Activated CD4-positive, alpha-beta memory T cell treated with anti-CD3 and anti-CD28 coated beads, Interleukin-2, amount 10 ng/mL, durations not matched to agents 7 days and 5 days (primary cell): ENCODE results near the gene MRPL34. TPM values are rescaled to one million over a fixed set of nuclear protein-coding genes. Genes with fewer than 3 reads are reported as not detected.

ENCODE experiments used
- CTCF ChIA-PET: fragments of 350-600 bp; sonication (Branson Sonifier 250); formaldehyde crosslinking; loops from one replicate; lab custom pipeline; 2021; ENCODE audit warnings: antibody characterized with exemption, inconsistent platforms; lab: Charles Lee
- POLR2A ChIA-PET: fragments of 350-600 bp; sonication (Branson Sonifier 250); formaldehyde crosslinking; loops from one replicate; lab custom pipeline; 2021; ENCODE audit warnings: antibody characterized with exemption; lab: Charles Lee
- DNase-seq: peaks from one replicate; pipeline ENCODE4 v3.0.0-alpha.2; 2020
- H3K27ac Mint-ChIP-seq: one replicate; pipeline ENCODE4 v1.8.0; 2021; ENCODE audit warnings: mild to moderate bottlenecking, mixed read lengths
- H3K27me3 Mint-ChIP-seq: one replicate; pipeline ENCODE4 v1.8.0; 2021; ENCODE audit warnings: mixed read lengths
- H3K36me3 Mint-ChIP-seq: one replicate; pipeline ENCODE4 v1.8.0; 2021; ENCODE audit warnings: low read depth, mixed read lengths
- H3K4me1 Mint-ChIP-seq: one replicate; pipeline ENCODE4 v1.8.0; 2021; ENCODE audit warnings: mixed read lengths
- H3K4me3 Mint-ChIP-seq: one replicate; pipeline ENCODE4 v1.8.0; 2021; ENCODE audit warnings: mild to moderate bottlenecking, mixed read lengths
- H3K9me3 Mint-ChIP-seq: one replicate; pipeline ENCODE4 v1.8.0; 2021; ENCODE audit warnings: mixed read lengths
- total RNA-seq, 2 experiments: library from RNA; stranded (reverse); gene quantifications; one replicate each; pipeline ENCODE4 v1.2.3, GENCODE V29; 2021

The MRPL34 gene
- total RNA-seq, 2 experiments from 2014 or later, result 82.8 to 98.3 TPM

GRCh38 chr19:17327068-17327653 lies 21.5 kb downstream of the MRPL34 start:
- H3K4me1 Mint-ChIP-seq, result peaks cover 17% of the 10 kb centered on the region
- peaks cover 15% of the 10 kb centered on the region for H3K27me3 Mint-ChIP-seq
- ChIA-PET CTCF (no interaction called here), POLR2A (interaction anchor here (1.4 to 1.5 kb wide), 3 partner anchors 8 to 17 kb away, joined by 3 to 5 read pairs (median 3); no protein-coding TSS in a partner anchor)
- DNase-seq, result no peak
- H3K36me3 Mint-ChIP-seq, result peaks cover 15% of the 10 kb centered on the region
- H3K27ac Mint-ChIP-seq, result no peak overlapping the region
- no peaks in the 10 kb centered on the region for H3K9me3 Mint-ChIP-seq
- no peak overlapping the region for H3K4me3 Mint-ChIP-seq

- H3K4me1 Mint-ChIP-seq, result peaks cover 23% of the 10 kb centered on the region
- no peak overlapping the region for H3K27ac Mint-ChIP-seq
- peaks cover 15% of the 10 kb centered on the region for H3K36me3 Mint-ChIP-seq
- POLR2A ChIA-PET, result interaction anchor here (1.0 to 1.8 kb wide), 3 partner anchors 9 to 19 kb away, joined by 5 read pairs; partner anchors contain the start of gene DDA1
- peak; percentile 55 for DNase-seq
- CTCF ChIA-PET, result interaction anchor here (0.6 kb wide), 1 partner anchor 16 kb away, joined by 3 read pairs; no protein-coding TSS in a partner anchor
- H3K4me3 Mint-ChIP-seq, result peak overlapping the region; percentile 32
- H3K27me3 Mint-ChIP-seq, result peaks cover 15% of the 10 kb centered on the region
- H3K9me3 Mint-ChIP-seq, result no peaks in the 10 kb centered on the region
Observed at GRCh38 chr19:17327654-17328516, 22.2 kb downstream of the MRPL34 start.

GRCh38 chr19:17328517-17329365 lies 23.1 kb downstream of the MRPL34 start:
- ChIA-PET POLR2A (interaction anchor here (1.0 to 1.8 kb wide), 3 partner anchors 10 to 19 kb away, joined by 5 read pairs; partner anchors contain the start of gene DDA1), CTCF (interaction anchor here (0.6 kb wide), 1 partner anchor 16 kb away, joined by 3 read pairs; no protein-coding TSS in a partner anchor)
- H3K4me1 Mint-ChIP-seq, result peaks cover 26% of the 10 kb centered on the region
- no peak for DNase-seq
- no peaks in the 10 kb centered on the region for H3K9me3 Mint-ChIP-seq
- H3K27ac Mint-ChIP-seq, result no peak overlapping the region
- peaks cover 15% of the 10 kb centered on the region for H3K27me3 Mint-ChIP-seq
- H3K4me3 Mint-ChIP-seq, result peak overlapping the region; percentile 32
- H3K36me3 Mint-ChIP-seq, result peaks cover 20% of the 10 kb centered on the region

- H3K9me3 Mint-ChIP-seq, result no peaks in the 10 kb centered on the region
- POLR2A ChIA-PET, result interaction anchor here (1.0 to 6.0 kb wide), 4 partner anchors 8 to 20 kb away, joined by 3 to 47 read pairs (median 5); partner anchors contain the start of gene DDA1
- CTCF ChIA-PET, result no interaction called here
- H3K4me3 Mint-ChIP-seq, result no peak overlapping the region
- no peak overlapping the region for H3K27ac Mint-ChIP-seq
- no peak for DNase-seq
- peaks cover 30% of the 10 kb centered on the region for H3K4me1 Mint-ChIP-seq
- H3K27me3 Mint-ChIP-seq, result peaks cover 15% of the 10 kb centered on the region
- peaks cover 23% of the 10 kb centered on the region for H3K36me3 Mint-ChIP-seq
Observed at GRCh38 chr19:17329366-17330261, 23.9 kb downstream of the MRPL34 start.

- ChIA-PET POLR2A (interaction anchor here (1.5 to 6.0 kb wide), 2 partner anchors 9 to 21 kb away, joined by 3 to 47 read pairs; partner anchors contain the start of gene DDA1), CTCF (no interaction called here)
- no peak overlapping the region for H3K4me3 Mint-ChIP-seq
- H3K4me1 Mint-ChIP-seq, result peaks cover 38% of the 10 kb centered on the region
- H3K9me3 Mint-ChIP-seq, result no peaks in the 10 kb centered on the region
- DNase-seq, result no peak
- H3K27me3 Mint-ChIP-seq, result peaks cover 15% of the 10 kb centered on the region
- H3K27ac Mint-ChIP-seq, result no peak overlapping the region
- peaks cover 23% of the 10 kb centered on the region for H3K36me3 Mint-ChIP-seq
Observed at GRCh38 chr19:17330262-17331044, 24.8 kb downstream of the MRPL34 start.

- POLR2A ChIA-PET, result interaction anchor here (6.0 kb wide), 1 partner anchor 21 kb away, joined by 47 read pairs; the partner anchor contains the start of gene DDA1
- DNase-seq, result no peak
- H3K36me3 Mint-ChIP-seq, result peaks cover 23% of the 10 kb centered on the region
Observed at GRCh38 chr19:17331045-17331558, 25.4 kb downstream of the MRPL34 start.

GRCh38 chr19:17332360-17332676 lies 26.6 kb downstream of the MRPL34 start:
- no peak for DNase-seq
- H3K27ac Mint-ChIP-seq, result no peak overlapping the region
- no peaks in the 10 kb centered on the region for H3K9me3 Mint-ChIP-seq
- peaks cover 15% of the 10 kb centered on the region for H3K27me3 Mint-ChIP-seq
- POLR2A ChIA-PET, result interaction anchor here (0.7 to 6.0 kb wide), 6 partner anchors 10 to 73 kb away, joined by 3 to 50 read pairs (median 16); partner anchors contain the start of genes ABHD8, BST2, DDA1 and MRPL34
- CTCF ChIA-PET, result interaction anchor here (0.6 to 4.8 kb wide), 8 partner anchors 15 to 604 kb away, joined by 3 to 32 read pairs (median 3); partner anchors contain the start of genes ABHD8, DDA1 and MRPL34
- no peak overlapping the region for H3K4me3 Mint-ChIP-seq
- peaks cover 50% of the 10 kb centered on the region for H3K4me1 Mint-ChIP-seq
- peaks cover 23% of the 10 kb centered on the region for H3K36me3 Mint-ChIP-seq

More at GRCh38 chr19:17331045-17331558, 25.4 kb downstream of the MRPL34 start:
- no peaks in the 10 kb centered on the region for H3K9me3 Mint-ChIP-seq
- H3K27ac Mint-ChIP-seq, result no peak overlapping the region
- H3K27me3 Mint-ChIP-seq, result peaks cover 15% of the 10 kb centered on the region
- no peak overlapping the region for H3K4me3 Mint-ChIP-seq
- peaks cover 41% of the 10 kb centered on the region for H3K4me1 Mint-ChIP-seq
- CTCF ChIA-PET, result no interaction called here

- peaks cover 23% of the 10 kb centered on the region for H3K36me3 Mint-ChIP-seq
- CTCF ChIA-PET, result interaction anchor here (0.8 to 4.8 kb wide), 10 partner anchors 24 to 133 kb away, joined by 3 to 32 read pairs (median 3); partner anchors contain the start of genes ABHD8, DDA1 and MRPL34
- peak overlapping the region; percentile 35 for H3K4me3 Mint-ChIP-seq
- peak; percentile 51 for DNase-seq
- peaks cover 52% of the 10 kb centered on the region for H3K4me1 Mint-ChIP-seq
- peaks cover 13% of the 10 kb centered on the region for H3K27me3 Mint-ChIP-seq
- no peak overlapping the region for H3K27ac Mint-ChIP-seq
- POLR2A ChIA-PET, result interaction anchor here (0.6 to 6.0 kb wide), 9 partner anchors 10 to 74 kb away, joined by 3 to 50 read pairs (median 10); partner anchors contain the start of genes ABHD8, BST2, DDA1 and MRPL34
- no peaks in the 10 kb centered on the region for H3K9me3 Mint-ChIP-seq
Observed at GRCh38 chr19:17332677-17333581, 27.3 kb downstream of the MRPL34 start.

- no peaks in the 10 kb centered on the region for H3K9me3 Mint-ChIP-seq
- peak; percentile 88 for DNase-seq
- CTCF ChIA-PET, result interaction anchor here (0.8 to 4.8 kb wide), 7 partner anchors 25 to 132 kb away, joined by 3 to 32 read pairs (median 8); partner anchors contain the start of genes ABHD8, DDA1 and MRPL34
- peaks cover 60% of the 10 kb centered on the region for H3K4me1 Mint-ChIP-seq
- H3K27ac Mint-ChIP-seq, result peak overlapping the region; percentile 95
- H3K27me3 Mint-ChIP-seq, result peaks cover 13% of the 10 kb centered on the region
- H3K4me3 Mint-ChIP-seq, result peak overlapping the region; percentile 83
- H3K36me3 Mint-ChIP-seq, result peaks cover 23% of the 10 kb centered on the region
- POLR2A ChIA-PET, result interaction anchor here (1.0 to 6.0 kb wide), 8 partner anchors 11 to 73 kb away, joined by 3 to 50 read pairs (median 10); partner anchors contain the start of genes ABHD8, BST2, DDA1 and MRPL34
Observed at GRCh38 chr19:17333611-17334413, 28.1 kb downstream of the MRPL34 start.
